Measurements from ENCODE around the gene DENND5B.

DNA sequence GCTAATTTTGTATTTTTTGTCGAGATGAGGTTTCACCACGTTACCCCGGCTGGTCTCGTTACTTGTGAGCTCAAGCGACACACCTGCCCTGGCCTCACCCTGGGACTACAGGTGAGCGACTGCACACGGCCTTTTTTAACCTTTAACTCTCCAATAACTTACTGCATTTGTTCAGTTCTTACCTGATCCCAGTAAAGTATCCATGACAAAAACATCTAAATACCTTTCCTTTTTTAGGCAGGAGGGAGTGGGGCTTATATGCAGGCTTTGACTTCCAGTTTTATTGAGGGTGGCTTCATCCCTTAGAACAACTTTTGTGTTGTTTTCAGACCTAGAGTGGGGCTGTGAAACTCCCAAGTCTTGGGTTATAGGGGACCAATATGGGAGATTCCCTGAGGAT, 68.3 kb downstream of the DENND5B start:
- TF ChIP-seq, protein P1, sequence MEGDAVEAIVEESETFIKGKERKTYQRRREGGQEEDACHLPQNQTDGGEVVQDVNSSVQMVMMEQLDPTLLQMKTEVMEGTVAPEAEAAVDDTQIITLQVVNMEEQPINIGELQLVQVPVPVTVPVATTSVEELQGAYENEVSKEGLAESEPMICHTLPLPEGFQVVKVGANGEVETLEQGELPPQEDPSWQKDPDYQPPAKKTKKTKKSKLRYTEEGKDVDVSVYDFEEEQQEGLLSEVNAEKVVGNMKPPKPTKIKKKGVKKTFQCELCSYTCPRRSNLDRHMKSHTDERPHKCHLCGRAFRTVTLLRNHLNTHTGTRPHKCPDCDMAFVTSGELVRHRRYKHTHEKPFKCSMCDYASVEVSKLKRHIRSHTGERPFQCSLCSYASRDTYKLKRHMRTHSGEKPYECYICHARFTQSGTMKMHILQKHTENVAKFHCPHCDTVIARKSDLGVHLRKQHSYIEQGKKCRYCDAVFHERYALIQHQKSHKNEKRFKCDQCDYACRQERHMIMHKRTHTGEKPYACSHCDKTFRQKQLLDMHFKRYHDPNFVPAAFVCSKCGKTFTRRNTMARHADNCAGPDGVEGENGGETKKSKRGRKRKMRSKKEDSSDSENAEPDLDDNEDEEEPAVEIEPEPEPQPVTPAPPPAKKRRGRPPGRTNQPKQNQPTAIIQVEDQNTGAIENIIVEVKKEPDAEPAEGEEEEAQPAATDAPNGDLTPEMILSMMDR (IDR thresholded peaks at IDR 0.05; ENCODE audit: low read depth, low read length) = no peak
- no peak for TF ChIP-seq EZH2phosphoT487 (IDR thresholded peaks at IDR 0.05; ENCODE audit: low read depth)
